WTC11 (cell line): ENCODE results near the gene NCBP1. TPM values are rescaled to one million over a fixed set of nuclear protein-coding genes. Genes with fewer than 3 reads are reported as not detected.

Experiments
- ATAC-seq: fragments of 200-7000 bp; cut with Tn5 transposase; 2 replicates; pipeline ENCODE4 v1.10.0; 2021; ENCODE audit warnings: mild to moderate bottlenecking, moderate library complexity
- CTCF ChIA-PET: fragments of 300-600 bp; sonication (Branson Sonifier 250); formaldehyde crosslinking; loops from one replicate; lab custom pipeline; 2021; ENCODE audit warnings: antibody characterized with exemption; lab: Charles Lee
- POLR2A ChIA-PET: fragments of 350-600 bp; sonication (Branson Sonifier 250); formaldehyde crosslinking; loops from one replicate; lab custom pipeline; 2021; ENCODE audit warnings: antibody characterized with exemption; lab: Charles Lee
- DNase-seq: peaks from one replicate; pipeline ENCODE4 v3.0.0; 2021; ENCODE audit warnings: low spot score
- H3K27ac Mint-ChIP-seq: 2 replicates; pipeline ENCODE4 v1.8.0; 2021; ENCODE audit warnings: mixed read lengths
- H3K27me3 Mint-ChIP-seq: 2 replicates; pipeline ENCODE4 v1.8.0; 2021; ENCODE audit warnings: low read depth, mild to moderate bottlenecking, moderate library complexity, mixed read lengths
- H3K36me3 Mint-ChIP-seq: 2 replicates; pipeline ENCODE4 v1.8.0; 2021; ENCODE audit warnings: mixed read lengths
- H3K4me1 Mint-ChIP-seq: 2 replicates; pipeline ENCODE4 v1.8.0; 2022; ENCODE audit warnings: mixed read lengths
- H3K4me3 Mint-ChIP-seq: 2 replicates; pipeline ENCODE4 v1.8.0; 2021; ENCODE audit warnings: mild to moderate bottlenecking, moderate library complexity, mixed read lengths
- H3K9me3 Mint-ChIP-seq: 2 replicates; pipeline ENCODE4 v1.8.0; 2021; ENCODE audit warnings: mixed read lengths
- ATF1 ChIP-seq: sonication (generic); formaldehyde crosslinking; IDR thresholded peaks from 2 replicates; pipeline ENCODE4 v1.8.1; 2023; ENCODE audit warnings: mild to moderate bottlenecking, moderate library complexity, missing genetic modification reagents
- CREM ChIP-seq: sonication (generic); formaldehyde crosslinking; IDR thresholded peaks from 2 replicates; pipeline ENCODE4 v1.8.1; 2022; ENCODE audit warnings: mild to moderate bottlenecking, missing genetic modification reagents, moderate library complexity
- GABPB1 ChIP-seq: sonication (generic); formaldehyde crosslinking; IDR thresholded peaks from 2 replicates; pipeline ENCODE4 v1.8.1; 2023; ENCODE audit warnings: mild to moderate bottlenecking, missing genetic modification reagents
- KAT7 ChIP-seq: sonication (generic); formaldehyde crosslinking; IDR thresholded peaks from 2 replicates; pipeline ENCODE4 v1.8.1; 2023; ENCODE audit warnings: missing genetic modification reagents, mild to moderate bottlenecking, borderline replicate concordance
- NR1H2 ChIP-seq: sonication (generic); formaldehyde crosslinking; IDR thresholded peaks from 2 replicates; pipeline ENCODE4 v1.9.0; 2021; ENCODE audit warnings: mild to moderate bottlenecking, moderate library complexity, missing genetic modification reagents
- NR2C2 ChIP-seq: sonication (generic); formaldehyde crosslinking; IDR thresholded peaks from 2 replicates; pipeline ENCODE4 v1.8.0; 2022; ENCODE audit warnings: mild to moderate bottlenecking, missing genetic modification reagents
- OVOL2 ChIP-seq: fragments of 250-450 bp; sonication (Bioruptor Pico); IDR thresholded peaks from 2 replicates; pipeline ENCODE4 v1.9.0; 2021; ENCODE audit warnings: mild to moderate bottlenecking, borderline replicate concordance
- TEAD4 ChIP-seq: sonication (generic); formaldehyde crosslinking; IDR thresholded peaks from 2 replicates; pipeline ENCODE4 v1.8.0; 2022; ENCODE audit warnings: mild to moderate bottlenecking, missing genetic modification reagents
- ZNF121 ChIP-seq: sonication (generic); formaldehyde crosslinking; IDR thresholded peaks from 2 replicates; pipeline ENCODE4 v1.8.0; 2023; ENCODE audit warnings: missing genetic modification reagents
- ZNF138 ChIP-seq: sonication (generic); formaldehyde crosslinking; conservative IDR thresholded peaks from 2 replicates; pipeline ENCODE4 v1.8.1; 2022; ENCODE audit warnings: mild to moderate bottlenecking, moderate library complexity, missing genetic modification reagents
- ZNF512 ChIP-seq: sonication (generic); formaldehyde crosslinking; IDR thresholded peaks from 2 replicates; pipeline ENCODE4 v1.8.1; 2022; ENCODE audit warnings: missing genetic modification reagents, borderline replicate concordance
- ZNF671 ChIP-seq: fragments of 250-450 bp; sonication (Bioruptor Pico); IDR thresholded peaks from 2 replicates; pipeline ENCODE4 v1.8.0; 2021; ENCODE audit warnings: mild to moderate bottlenecking
- total RNA-seq: library from RNA; stranded (reverse); gene quantifications from 3 replicates; pipeline ENCODE4 v1.2.3, GENCODE V29; 2021
- TF ChIP-seq, protein P1 (sequence below): sonication (generic); formaldehyde crosslinking; IDR thresholded peaks from 2 replicates; pipeline ENCODE4 v1.8.0; 2022; ENCODE audit warnings: mild to moderate bottlenecking, missing genetic modification reagents
- TF ChIP-seq, protein P2 (sequence below): sonication (generic); formaldehyde crosslinking; IDR thresholded peaks from 2 replicates; pipeline ENCODE4 v1.8.0; 2023; ENCODE audit warnings: missing genetic modification reagents, mild to moderate bottlenecking, borderline replicate concordance
- TF ChIP-seq, protein P3 (sequence below): sonication (generic); formaldehyde crosslinking; IDR thresholded peaks from 2 replicates; pipeline ENCODE4 v1.8.1; 2022; ENCODE audit warnings: mild to moderate bottlenecking, moderate library complexity, missing genetic modification reagents

NCBP1 gene
- total RNA-seq, 1 experiment from 2014 or later, result 61.1 TPM

DNA sequence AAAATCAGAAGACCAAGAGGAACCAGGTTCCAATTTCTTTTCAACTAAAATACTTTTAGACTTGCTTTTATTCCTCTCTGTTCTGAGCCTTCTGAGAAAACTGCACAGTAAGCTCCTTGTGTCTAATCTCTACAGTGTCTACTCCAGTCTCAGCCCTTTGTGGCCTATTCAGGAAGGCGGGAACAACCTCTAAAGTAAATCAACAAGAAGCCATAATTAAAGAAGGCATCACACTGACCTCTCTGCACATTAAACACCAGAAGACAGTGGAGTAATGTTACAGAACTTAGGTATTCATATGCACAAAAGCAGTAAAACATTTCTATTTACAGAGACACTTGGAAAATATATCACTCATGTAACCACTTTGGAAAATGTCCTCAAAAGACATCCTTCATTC lies 48.6 kb downstream of the NCBP1 start (continued):
- TF ChIP-seq, protein P1, sequence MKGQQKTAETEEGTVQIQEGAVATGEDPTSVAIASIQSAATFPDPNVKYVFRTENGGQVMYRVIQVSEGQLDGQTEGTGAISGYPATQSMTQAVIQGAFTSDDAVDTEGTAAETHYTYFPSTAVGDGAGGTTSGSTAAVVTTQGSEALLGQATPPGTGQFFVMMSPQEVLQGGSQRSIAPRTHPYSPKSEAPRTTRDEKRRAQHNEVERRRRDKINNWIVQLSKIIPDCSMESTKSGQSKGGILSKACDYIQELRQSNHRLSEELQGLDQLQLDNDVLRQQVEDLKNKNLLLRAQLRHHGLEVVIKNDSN (CRISPR knock-in tag), result no peak
- TF ChIP-seq OVOL2 (CRISPR knock-in tag) (no peak), ZNF512 (CRISPR knock-in tag) (no peak), NR2C2 (CRISPR knock-in tag) (no peak)

DNA sequence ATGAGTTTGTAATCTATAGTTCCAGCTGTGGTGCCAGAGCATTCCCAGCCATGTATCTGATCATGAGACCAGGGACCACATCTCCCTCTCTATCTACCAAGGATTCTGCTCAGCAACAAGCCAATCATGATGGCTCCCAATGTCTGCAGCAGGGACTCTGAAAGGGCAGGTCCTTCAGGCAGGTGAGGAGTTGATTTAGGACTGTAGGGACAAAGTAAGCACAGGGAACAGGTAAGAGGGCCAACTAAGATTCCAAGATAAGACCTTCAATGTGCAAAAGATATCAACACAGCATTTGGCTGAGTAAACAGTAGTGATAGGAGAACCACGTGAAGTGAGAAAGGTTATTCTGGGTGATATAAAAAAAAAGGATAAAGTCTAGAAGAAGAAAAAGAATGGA lies 55.0 kb downstream of the NCBP1 start:
- ChIA-PET POLR2A (no interaction called here), CTCF (interaction anchor here (0.6 to 1.1 kb wide), 2 partner anchors 73 to 1552 kb away, joined by 3 to 5 read pairs; no protein-coding TSS in a partner anchor)
- ATAC-seq (no peak), DNase-seq (no peak)
- no peak overlapping the region for H3K4me3 Mint-ChIP-seq
- no peaks in the 10 kb centered on the region for H3K27me3 Mint-ChIP-seq
- peaks cover 2% of the 10 kb centered on the region; the same call in 1 of the 2 replicates for H3K36me3 Mint-ChIP-seq
- no peak for TF ChIP-seq TEAD4 (CRISPR knock-in tag)
- TF ChIP-seq, protein P2, sequence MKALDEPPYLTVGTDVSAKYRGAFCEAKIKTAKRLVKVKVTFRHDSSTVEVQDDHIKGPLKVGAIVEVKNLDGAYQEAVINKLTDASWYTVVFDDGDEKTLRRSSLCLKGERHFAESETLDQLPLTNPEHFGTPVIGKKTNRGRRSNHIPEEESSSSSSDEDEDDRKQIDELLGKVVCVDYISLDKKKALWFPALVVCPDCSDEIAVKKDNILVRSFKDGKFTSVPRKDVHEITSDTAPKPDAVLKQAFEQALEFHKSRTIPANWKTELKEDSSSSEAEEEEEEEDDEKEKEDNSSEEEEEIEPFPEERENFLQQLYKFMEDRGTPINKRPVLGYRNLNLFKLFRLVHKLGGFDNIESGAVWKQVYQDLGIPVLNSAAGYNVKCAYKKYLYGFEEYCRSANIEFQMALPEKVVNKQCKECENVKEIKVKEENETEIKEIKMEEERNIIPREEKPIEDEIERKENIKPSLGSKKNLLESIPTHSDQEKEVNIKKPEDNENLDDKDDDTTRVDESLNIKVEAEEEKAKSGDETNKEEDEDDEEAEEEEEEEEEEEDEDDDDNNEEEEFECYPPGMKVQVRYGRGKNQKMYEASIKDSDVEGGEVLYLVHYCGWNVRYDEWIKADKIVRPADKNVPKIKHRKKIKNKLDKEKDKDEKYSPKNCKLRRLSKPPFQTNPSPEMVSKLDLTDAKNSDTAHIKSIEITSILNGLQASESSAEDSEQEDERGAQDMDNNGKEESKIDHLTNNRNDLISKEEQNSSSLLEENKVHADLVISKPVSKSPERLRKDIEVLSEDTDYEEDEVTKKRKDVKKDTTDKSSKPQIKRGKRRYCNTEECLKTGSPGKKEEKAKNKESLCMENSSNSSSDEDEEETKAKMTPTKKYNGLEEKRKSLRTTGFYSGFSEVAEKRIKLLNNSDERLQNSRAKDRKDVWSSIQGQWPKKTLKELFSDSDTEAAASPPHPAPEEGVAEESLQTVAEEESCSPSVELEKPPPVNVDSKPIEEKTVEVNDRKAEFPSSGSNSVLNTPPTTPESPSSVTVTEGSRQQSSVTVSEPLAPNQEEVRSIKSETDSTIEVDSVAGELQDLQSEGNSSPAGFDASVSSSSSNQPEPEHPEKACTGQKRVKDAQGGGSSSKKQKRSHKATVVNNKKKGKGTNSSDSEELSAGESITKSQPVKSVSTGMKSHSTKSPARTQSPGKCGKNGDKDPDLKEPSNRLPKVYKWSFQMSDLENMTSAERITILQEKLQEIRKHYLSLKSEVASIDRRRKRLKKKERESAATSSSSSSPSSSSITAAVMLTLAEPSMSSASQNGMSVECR (CRISPR knock-in tag), result no peak
- TF ChIP-seq ZNF138, result no peak
- TF ChIP-seq ZNF121 (CRISPR knock-in tag), result no peak
- TF ChIP-seq CREM (CRISPR knock-in tag), result no peak
- TF ChIP-seq GABPB1 (CRISPR knock-in tag), result no peak
- H3K4me1 Mint-ChIP-seq, result no peaks in the 10 kb centered on the region
- H3K9me3 Mint-ChIP-seq, result no peaks in the 10 kb centered on the region
- no peak overlapping the region for H3K27ac Mint-ChIP-seq

GRCh38 chr9:97689401-97690180 lies 56.0 kb downstream of the NCBP1 start:
- no peaks in the 10 kb centered on the region for H3K9me3 Mint-ChIP-seq
- ATAC-seq (no peak), DNase-seq (no peak)
- H3K27ac Mint-ChIP-seq, result no peak overlapping the region
- ChIA-PET POLR2A (no interaction called here), CTCF (no interaction called here)
- H3K27me3 Mint-ChIP-seq, result no peaks in the 10 kb centered on the region
- H3K4me3 Mint-ChIP-seq, result no peak overlapping the region
- TF ChIP-seq NR1H2, result no peak
- TF ChIP-seq NR2C2 (CRISPR knock-in tag), result no peak
- TF ChIP-seq ZNF671 (CRISPR knock-in tag), result no peak
- no peak for TF ChIP-seq ATF1 (CRISPR knock-in tag)
- TF ChIP-seq, protein P3, sequence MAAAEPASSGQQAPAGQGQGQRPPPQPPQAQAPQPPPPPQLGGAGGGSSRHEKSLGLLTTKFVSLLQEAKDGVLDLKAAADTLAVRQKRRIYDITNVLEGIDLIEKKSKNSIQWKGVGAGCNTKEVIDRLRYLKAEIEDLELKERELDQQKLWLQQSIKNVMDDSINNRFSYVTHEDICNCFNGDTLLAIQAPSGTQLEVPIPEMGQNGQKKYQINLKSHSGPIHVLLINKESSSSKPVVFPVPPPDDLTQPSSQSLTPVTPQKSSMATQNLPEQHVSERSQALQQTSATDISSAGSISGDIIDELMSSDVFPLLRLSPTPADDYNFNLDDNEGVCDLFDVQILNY (CRISPR knock-in tag), result no peak
- TF ChIP-seq KAT7 (CRISPR knock-in tag), result no peak
- no peaks in the 10 kb centered on the region for H3K36me3 Mint-ChIP-seq
- no peaks in the 10 kb centered on the region for H3K4me1 Mint-ChIP-seq
